GM19324 (cell line): ENCODE data around the gene SPDYE4.

Source experiments
- ATAC-seq: cut with Tn5 transposase; IDR thresholded peaks from one replicate; pipeline ENCODE4 v1.9.1; 2021; ENCODE audit warnings: mild to moderate bottlenecking, moderate library complexity; ENCODE audit not compliant: unreplicated experiment, low FRiP score

The SPDYE4 gene

GRCh38 chr17:8713878-8714277 lies 44.5 kb downstream of the SPDYE4 start:
- no peak for ATAC-seq

- no peak for ATAC-seq
Measured at GRCh38 chr17:8713315-8713714, 45.0 kb downstream of the SPDYE4 start.

- ATAC-seq: no peak
Measured at GRCh38 chr17:8712698-8713097, 45.6 kb downstream of the SPDYE4 start.

- ATAC-seq: no peak
Measured at GRCh38 chr17:8711291-8711690, 47.1 kb downstream of the SPDYE4 start.

- ATAC-seq: no peak
Measured at GRCh38 chr17:8710813-8711212, 47.5 kb downstream of the SPDYE4 start.

- no peak for ATAC-seq
Measured at GRCh38 chr17:8709006-8709405, 49.3 kb downstream of the SPDYE4 start.

- no peak for ATAC-seq
Measured at GRCh38 chr17:8708025-8708461, 50.3 kb downstream of the SPDYE4 start.

GRCh38 chr17:8707332-8708024 lies 50.9 kb downstream of the SPDYE4 start:
- no peak for ATAC-seq

- no peak for ATAC-seq
Measured at GRCh38 chr17:8706431-8706830, 51.9 kb downstream of the SPDYE4 start.

GRCh38 chr17:8705427-8705826 lies 52.9 kb downstream of the SPDYE4 start:
- no peak for ATAC-seq

- no peak for ATAC-seq
Measured at GRCh38 chr17:8703001-8703400, 55.3 kb downstream of the SPDYE4 start.

GRCh38 chr17:8701754-8702153 lies 56.6 kb downstream of the SPDYE4 start:
- no peak for ATAC-seq

- ATAC-seq: no peak
Measured at GRCh38 chr17:8701221-8701620, 57.1 kb downstream of the SPDYE4 start.
